GM12872 (cell line): Measurements from ENCODE around the gene DDN.
A peak's percentile ranks its signal among the peaks of the same experiment; 100 is the strongest.

Source experiments
- TF ChIP-seq, protein P1 (sequence below): IDR thresholded peaks from 3 replicates; pipeline ENCODE4 v1.5.1; 2011; ENCODE audit warnings: low read depth, mild to moderate bottlenecking, low read length, moderate library complexity; ENCODE audit not compliant: insufficient read depth

Gene DDN

DNA sequence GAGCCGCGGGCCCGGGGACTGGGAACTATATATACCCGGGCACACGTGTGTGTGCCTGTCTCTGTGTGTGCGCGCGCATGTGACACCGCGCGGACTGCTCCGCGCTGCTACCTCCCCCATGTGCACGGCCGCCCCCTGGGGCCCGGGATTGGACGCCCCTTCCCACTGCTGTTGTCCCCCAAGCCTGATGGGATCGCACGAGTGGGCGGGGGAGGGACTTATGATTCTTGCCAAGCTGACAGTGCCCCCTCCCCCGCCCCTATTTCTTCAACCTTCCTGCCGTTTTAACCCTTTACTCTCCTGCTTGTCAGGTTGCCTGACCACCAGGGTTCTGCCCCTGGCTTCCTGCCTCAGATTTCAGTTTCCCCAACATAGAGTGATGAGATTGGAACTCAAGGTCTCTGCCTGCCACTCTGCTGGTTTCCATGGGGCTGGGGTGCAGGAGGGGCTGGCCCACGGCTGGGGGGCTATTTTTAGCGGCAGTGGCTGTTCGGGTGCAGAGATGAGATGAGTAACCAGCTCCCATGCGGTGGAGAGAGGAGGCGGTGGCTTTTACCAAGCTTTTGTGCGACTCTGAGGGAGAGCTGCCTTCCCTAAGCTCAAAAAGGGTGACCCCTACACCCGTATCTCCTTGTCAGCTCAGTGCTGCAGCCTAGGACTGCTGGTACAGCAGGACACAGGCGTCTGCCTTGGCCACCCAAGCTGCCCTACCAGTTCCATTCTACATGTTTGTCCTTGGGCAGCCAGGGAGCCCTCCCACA is at the start of gene DDN:
Gene DDN, minus strand, starts transcription at position 5 of the 761 bp plus-strand sequence. CDS start 88 bp downstream, outside the sequence.
- TF ChIP-seq, protein P1, sequence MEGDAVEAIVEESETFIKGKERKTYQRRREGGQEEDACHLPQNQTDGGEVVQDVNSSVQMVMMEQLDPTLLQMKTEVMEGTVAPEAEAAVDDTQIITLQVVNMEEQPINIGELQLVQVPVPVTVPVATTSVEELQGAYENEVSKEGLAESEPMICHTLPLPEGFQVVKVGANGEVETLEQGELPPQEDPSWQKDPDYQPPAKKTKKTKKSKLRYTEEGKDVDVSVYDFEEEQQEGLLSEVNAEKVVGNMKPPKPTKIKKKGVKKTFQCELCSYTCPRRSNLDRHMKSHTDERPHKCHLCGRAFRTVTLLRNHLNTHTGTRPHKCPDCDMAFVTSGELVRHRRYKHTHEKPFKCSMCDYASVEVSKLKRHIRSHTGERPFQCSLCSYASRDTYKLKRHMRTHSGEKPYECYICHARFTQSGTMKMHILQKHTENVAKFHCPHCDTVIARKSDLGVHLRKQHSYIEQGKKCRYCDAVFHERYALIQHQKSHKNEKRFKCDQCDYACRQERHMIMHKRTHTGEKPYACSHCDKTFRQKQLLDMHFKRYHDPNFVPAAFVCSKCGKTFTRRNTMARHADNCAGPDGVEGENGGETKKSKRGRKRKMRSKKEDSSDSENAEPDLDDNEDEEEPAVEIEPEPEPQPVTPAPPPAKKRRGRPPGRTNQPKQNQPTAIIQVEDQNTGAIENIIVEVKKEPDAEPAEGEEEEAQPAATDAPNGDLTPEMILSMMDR, result no peak

DNA sequence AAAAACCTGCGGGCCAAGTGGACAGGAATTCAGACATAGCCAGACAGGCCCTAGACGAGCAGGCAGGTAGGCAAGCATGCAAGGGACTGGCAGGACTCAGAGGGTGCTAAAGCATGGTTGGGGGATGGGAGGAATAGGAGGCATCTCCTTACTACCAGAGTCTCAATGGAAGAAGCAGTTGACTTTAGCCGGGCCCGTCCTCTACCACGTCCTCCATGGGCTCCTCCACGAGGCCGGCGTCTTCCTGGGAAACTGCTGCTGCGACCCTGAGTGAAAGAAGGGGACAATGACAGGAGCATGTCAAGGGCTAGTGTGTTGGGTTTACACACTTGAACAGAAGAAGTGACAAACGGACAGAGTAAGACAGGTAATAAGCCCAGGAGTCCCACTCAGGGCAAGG is 49.8 kb upstream of the DDN start:
- TF ChIP-seq, protein P1, result no peak

DNA sequence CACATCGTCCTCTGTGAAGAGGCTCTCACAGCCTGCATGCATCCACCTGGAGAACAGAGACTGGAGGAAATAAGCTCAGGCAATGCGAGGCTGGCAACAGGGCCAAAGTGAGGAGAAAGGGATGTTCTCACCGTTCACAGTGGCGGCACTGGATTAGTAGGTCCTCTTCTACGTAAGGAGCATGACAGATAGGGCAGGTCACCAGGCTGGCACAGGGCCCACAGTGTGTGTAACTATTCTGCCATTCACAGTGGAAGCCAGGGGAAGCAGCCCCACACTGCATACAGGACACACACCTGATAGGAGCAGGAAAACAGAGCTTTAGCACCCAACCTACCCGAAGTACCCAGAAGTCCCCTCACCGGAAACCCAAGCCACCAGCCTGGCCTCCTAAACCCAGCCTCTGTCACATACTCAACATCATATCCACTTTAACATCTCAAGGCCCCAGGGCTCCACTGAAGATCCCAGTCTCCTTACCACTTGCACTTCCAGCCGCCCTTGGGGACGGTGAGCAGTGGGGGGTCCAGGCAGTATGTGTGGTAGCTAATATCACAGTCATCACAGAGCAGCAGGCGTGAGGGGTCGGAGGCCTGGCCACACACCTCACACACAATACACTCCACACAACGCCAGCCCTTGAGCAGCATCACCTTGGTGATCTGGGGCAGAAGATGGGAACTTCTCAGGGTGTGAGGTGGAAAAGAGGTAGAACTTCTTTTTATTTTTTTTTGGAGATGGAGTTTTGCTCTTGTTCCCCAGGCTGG is 47.1 kb upstream of the DDN start:
- TF ChIP-seq, protein P1, result no peak

DNA sequence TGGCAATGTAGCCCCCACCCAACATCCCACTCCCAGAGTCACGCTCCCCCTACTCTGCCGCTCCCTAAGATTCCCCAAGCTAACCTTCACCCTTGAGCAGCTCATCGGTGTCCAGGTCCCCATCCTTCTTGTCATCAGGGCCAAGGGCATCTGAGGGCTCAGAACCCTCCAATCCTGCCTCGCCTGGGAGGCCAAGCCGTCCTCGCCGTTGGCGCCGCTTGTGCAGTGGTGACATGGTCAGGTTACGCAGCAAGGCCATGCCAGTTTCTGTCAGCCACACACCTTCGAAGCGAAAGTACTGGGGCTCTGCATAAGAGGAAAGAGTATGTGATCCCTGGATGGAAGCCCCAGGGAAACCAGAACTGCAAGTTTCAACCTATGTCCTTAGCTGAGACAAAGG is 45.5 kb upstream of the DDN start:
- TF ChIP-seq, protein P1, result no peak

DNA sequence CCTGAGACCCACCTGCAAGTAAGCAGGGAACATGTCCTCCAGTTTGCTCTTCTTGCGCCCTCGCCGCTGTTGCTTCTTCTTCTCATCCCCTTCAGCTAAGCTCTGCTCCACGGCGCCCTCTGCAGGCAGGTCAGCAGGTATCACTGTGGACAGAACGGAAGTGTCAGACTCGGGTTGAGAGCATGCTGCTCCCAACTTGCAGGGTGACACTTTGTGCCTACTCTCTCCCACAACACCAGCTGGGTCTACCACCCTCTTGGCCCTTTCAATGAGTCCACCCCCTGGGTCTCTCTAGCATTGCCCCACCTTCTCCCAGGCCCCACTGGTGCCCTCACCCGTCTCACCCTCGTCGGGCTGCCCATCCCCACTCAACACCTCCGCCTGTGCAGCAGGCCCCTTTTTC is 44.7 kb upstream of the DDN start:
- TF ChIP-seq, protein P1, result peak; percentile 87

DNA sequence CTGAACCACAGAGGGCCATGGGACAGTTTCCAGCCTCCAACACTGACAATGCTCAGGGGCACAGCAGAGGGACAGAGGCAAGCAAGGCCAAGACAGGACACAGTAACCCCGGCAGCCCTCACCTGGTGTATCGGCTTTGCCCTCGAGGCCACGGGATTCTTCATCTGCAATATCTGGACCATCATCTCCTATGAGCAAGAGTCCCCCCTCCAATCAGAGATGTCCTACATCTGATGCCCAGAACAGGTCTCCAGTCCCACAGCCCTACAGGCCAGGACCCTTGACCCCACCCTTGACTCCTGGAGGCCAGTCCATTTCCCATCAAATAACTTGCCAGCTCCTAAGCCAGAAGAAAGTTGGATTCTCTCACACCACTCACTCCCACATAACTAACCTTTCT is 44.1 kb upstream of the DDN start:
- TF ChIP-seq, protein P1, result no peak

DNA sequence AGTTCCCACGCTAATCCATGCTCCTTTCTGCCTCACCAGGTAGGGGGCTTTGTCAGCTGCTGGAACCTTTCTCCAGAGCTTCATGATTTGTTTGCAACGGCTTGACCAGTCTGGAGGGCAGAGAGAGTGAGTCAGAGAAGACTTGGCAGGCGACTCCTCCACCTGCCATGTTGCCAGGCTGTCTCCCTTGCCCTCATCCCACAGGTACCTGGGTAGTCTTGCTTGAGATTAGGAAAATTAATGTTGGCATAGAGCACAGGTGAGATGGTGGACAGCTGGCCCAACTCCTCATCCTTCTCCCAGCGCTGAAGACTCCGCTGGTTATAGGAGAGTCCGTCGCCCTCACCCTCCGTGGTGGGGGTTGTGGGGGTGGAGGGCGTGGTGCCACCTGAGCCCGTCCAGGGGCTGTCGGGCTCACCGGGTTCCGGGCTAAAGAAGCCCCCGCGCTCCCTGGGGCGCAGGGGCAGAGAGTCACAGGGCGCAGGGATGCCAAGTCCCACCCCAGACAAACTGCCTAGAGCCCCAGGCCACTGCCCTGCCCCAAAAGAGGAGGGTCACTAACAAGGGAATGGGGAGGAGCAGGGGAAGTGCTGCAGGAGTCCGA is 42.8 kb upstream of the DDN start:
- TF ChIP-seq, protein P1, result no peak
